Activated B cell treated with CpG ODN at 0.5 μM for 24 hours (primary cell): ENCODE results near the gene SRGAP3. TPM values are rescaled to one million over a fixed set of nuclear protein-coding genes. Genes with fewer than 3 reads are reported as not detected.

Source experiments
- ATAC-seq: fragments of 200-7000 bp; cut with Tn5 transposase; one replicate; pipeline ENCODE4 v1.10.0; 2021; ENCODE audit warnings: low read depth, mild to moderate bottlenecking, moderate library complexity
- CTCF ChIA-PET: fragments of 350-600 bp; sonication (Branson Sonifier 250); formaldehyde crosslinking; loops from one replicate; lab custom pipeline; 2021; ENCODE audit warnings: antibody characterized with exemption; lab: Charles Lee
- POLR2A ChIA-PET: fragments of 350-600 bp; sonication (Branson Sonifier 250); formaldehyde crosslinking; loops from one replicate; lab custom pipeline; 2021; ENCODE audit warnings: antibody characterized with exemption; lab: Charles Lee
- DNase-seq: peaks from one replicate; pipeline ENCODE4 v3.0.0; 2022
- H3K27ac Mint-ChIP-seq: one replicate; pipeline ENCODE4 v1.8.0; 2020; ENCODE audit warnings: mixed read lengths
- H3K27me3 Mint-ChIP-seq: one replicate; pipeline ENCODE4 v1.8.0; 2021; ENCODE audit warnings: mixed read lengths
- H3K36me3 Mint-ChIP-seq: one replicate; pipeline ENCODE4 v1.8.0; 2021; ENCODE audit warnings: low read depth, mixed read lengths
- H3K4me1 Mint-ChIP-seq: one replicate; pipeline ENCODE4 v1.8.0; 2021; ENCODE audit warnings: mixed read lengths
- H3K4me3 Mint-ChIP-seq: one replicate; pipeline ENCODE4 v1.8.0; 2020; ENCODE audit warnings: mild to moderate bottlenecking, mixed read lengths
- H3K9me3 Mint-ChIP-seq: one replicate; pipeline ENCODE4 v1.8.0; 2020; ENCODE audit warnings: mixed read lengths
- CTCF ChIP-seq: fragments of 200-600 bp; IDR thresholded peaks from one replicate; pipeline ENCODE4 v1.8.0; 2022; ENCODE audit warnings: antibody characterized with exemption, mild to moderate bottlenecking
- intact Hi-C: fragments of 100-400 bp; cut with micrococcal nuclease; formaldehyde crosslinking; loops from one replicate; pipeline ENCODE4 v1.15.1; 2024
- total RNA-seq: library from RNA; stranded (reverse); gene quantifications from 2 replicates; pipeline ENCODE4 v1.2.3, GENCODE V29; 2022

Gene SRGAP3
- total RNA-seq, 1 donor from 2014 or later = 0.58 TPM

- CTCF ChIA-PET = no interaction called here
- Mint-ChIP-seq H3K9me3 (peaks cover 3% of the 10 kb centered on the region), H3K4me1 (peaks cover 2% of the 10 kb centered on the region), H3K4me3 (no peak overlapping the region), H3K36me3 (no peaks in the 10 kb centered on the region), H3K27ac (no peak overlapping the region), H3K27me3 (peaks cover 33% of the 10 kb centered on the region)
- POLR2A ChIA-PET = no interaction called here
- no peak for DNase-seq
- no peak for ATAC-seq
- intact Hi-C loops = no loop called here
- no peak for TF ChIP-seq CTCF
These were observed 113.9 kb downstream of the SRGAP3 start for GRCh38 chr3:9135526-9135925.

GRCh38 chr3:9133656-9134055 is 115.8 kb downstream of the SRGAP3 start:
- POLR2A ChIA-PET = no interaction called here
- Mint-ChIP-seq H3K4me3 (no peak overlapping the region), H3K36me3 (no peaks in the 10 kb centered on the region), H3K27ac (no peak overlapping the region), H3K9me3 (no peaks in the 10 kb centered on the region), H3K27me3 (peaks cover 27% of the 10 kb centered on the region), H3K4me1 (peaks cover 2% of the 10 kb centered on the region)
- CTCF ChIA-PET = no interaction called here
- DNase-seq = no peak
- no peak for TF ChIP-seq CTCF
- ATAC-seq = no peak
- intact Hi-C loops = no loop called here

- no peak for TF ChIP-seq CTCF
- POLR2A ChIA-PET = no interaction called here
- no peak overlapping the region for H3K4me3 Mint-ChIP-seq
- no peak overlapping the region for H3K27ac Mint-ChIP-seq
- CTCF ChIA-PET = no interaction called here
- no peaks in the 10 kb centered on the region for H3K9me3 Mint-ChIP-seq
- H3K4me1 Mint-ChIP-seq = no peaks in the 10 kb centered on the region
- intact Hi-C loops = no loop called here
- peaks cover 5% of the 10 kb centered on the region for H3K27me3 Mint-ChIP-seq
- no peak for DNase-seq
- ATAC-seq = no peak
- no peaks in the 10 kb centered on the region for H3K36me3 Mint-ChIP-seq
These were observed 118.8 kb downstream of the SRGAP3 start for GRCh38 chr3:9130345-9131305.

GRCh38 chr3:9129365-9129764 is 120.1 kb downstream of the SRGAP3 start:
- no peaks in the 10 kb centered on the region for H3K9me3 Mint-ChIP-seq
- no peak for TF ChIP-seq CTCF
- H3K27ac Mint-ChIP-seq = no peak overlapping the region
- intact Hi-C loops = no loop called here
- no peak overlapping the region for H3K4me3 Mint-ChIP-seq
- H3K36me3 Mint-ChIP-seq = no peaks in the 10 kb centered on the region
- H3K4me1 Mint-ChIP-seq = no peaks in the 10 kb centered on the region
- ChIA-PET POLR2A (no interaction called here), CTCF (no interaction called here)
- ATAC-seq = no peak
- DNase-seq = no peak
- H3K27me3 Mint-ChIP-seq = no peaks in the 10 kb centered on the region

- no peak overlapping the region for H3K27ac Mint-ChIP-seq
- DNase-seq (no peak), ATAC-seq (no peak)
- POLR2A ChIA-PET = no interaction called here
- CTCF ChIA-PET = no interaction called here
- H3K36me3 Mint-ChIP-seq = no peaks in the 10 kb centered on the region
- H3K9me3 Mint-ChIP-seq = no peaks in the 10 kb centered on the region
- no peak for TF ChIP-seq CTCF
- no peaks in the 10 kb centered on the region for H3K4me1 Mint-ChIP-seq
- no peak overlapping the region for H3K4me3 Mint-ChIP-seq
- H3K27me3 Mint-ChIP-seq = no peaks in the 10 kb centered on the region
- intact Hi-C loops = no loop called here
These were observed 124.0 kb downstream of the SRGAP3 start for GRCh38 chr3:9125278-9125951.
